COR-L47 (cell line): ENCODE results near the gene NAT16.
"Not testable (repeated sequence)": the region's sequence is repeated elsewhere in the genome, so short reads cannot be mapped to it uniquely, and the experiment has no call there.

Experiments used
- DNase-seq: peaks from one replicate; lab custom pipeline; 2025; lab: John Stamatoyannopoulos, UW

NAT16 gene

GRCh38 chr7:101156866-101157589 is 23.1 kb downstream of the NAT16 start:
- DNase-seq: no peak

- no peak for DNase-seq
Observed at GRCh38 chr7:101156277-101156676, 23.8 kb downstream of the NAT16 start.

DNA sequence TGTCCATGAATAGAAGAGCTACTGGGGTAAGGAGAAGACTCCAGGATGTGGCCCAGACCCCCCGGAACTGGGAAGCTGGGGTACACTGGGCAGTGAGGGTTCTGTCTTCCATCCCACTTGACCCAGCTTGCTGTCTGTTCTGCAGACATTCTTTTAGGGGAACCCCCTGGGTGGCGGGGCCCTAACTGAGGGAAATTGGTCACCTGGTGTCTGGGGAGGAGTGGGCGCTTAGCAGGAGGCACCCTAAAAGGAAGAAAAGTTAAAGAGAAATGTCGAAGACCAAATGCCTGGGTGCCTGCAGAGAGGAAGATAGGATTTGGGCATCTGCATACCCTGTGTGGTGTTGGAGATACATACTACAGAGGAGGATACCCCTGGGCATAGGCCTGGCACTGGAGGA is 24.8 kb downstream of the NAT16 start:
- DNase-seq: no peak

- peak; percentile 19 for DNase-seq
Observed at GRCh38 chr7:101154693-101155102, 25.4 kb downstream of the NAT16 start.

DNA sequence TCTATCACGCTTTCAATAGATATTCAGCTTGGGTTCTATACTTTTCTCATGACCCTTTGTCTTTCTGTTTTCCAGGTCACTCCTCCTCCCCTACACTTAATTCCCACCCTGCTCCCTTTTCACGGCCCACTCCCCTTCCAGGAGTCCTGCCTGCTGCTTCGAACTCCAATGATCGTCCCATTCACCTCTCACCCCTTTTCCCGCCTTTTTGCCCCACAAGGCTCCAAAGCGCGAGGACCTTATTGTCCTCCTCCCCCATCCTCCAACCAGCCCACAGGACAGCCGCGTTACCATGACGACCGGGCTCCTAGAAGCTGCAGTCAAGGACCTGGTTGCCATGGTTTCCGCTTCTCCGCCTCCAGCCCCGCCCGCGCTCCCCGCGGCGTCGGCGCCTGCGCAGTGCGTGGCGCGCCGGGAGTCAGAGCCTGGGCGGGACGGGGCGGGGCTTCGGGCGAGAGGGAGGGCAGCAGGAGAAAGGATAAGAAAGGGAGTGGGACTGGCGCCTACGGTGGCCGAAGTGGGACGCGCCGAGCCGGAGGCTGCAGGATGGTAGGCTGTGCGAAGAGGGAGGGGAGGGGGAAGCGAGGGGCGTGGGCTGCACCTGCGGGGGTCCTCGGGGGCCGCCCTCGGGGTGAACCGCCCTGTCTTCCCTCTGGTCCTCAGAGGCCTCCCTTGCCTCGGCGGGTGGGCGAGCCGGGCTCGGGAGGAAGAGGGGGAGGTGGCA is 26.0 kb downstream of the NAT16 start, which contains the start of gene AP1S1:
Gene AP1S1, plus strand, starts transcription at position 508 of the 724 bp plus-strand sequence. Its CDS starts 39 bp downstream, at position 547.
- DNase-seq: peak; percentile 99

DNA sequence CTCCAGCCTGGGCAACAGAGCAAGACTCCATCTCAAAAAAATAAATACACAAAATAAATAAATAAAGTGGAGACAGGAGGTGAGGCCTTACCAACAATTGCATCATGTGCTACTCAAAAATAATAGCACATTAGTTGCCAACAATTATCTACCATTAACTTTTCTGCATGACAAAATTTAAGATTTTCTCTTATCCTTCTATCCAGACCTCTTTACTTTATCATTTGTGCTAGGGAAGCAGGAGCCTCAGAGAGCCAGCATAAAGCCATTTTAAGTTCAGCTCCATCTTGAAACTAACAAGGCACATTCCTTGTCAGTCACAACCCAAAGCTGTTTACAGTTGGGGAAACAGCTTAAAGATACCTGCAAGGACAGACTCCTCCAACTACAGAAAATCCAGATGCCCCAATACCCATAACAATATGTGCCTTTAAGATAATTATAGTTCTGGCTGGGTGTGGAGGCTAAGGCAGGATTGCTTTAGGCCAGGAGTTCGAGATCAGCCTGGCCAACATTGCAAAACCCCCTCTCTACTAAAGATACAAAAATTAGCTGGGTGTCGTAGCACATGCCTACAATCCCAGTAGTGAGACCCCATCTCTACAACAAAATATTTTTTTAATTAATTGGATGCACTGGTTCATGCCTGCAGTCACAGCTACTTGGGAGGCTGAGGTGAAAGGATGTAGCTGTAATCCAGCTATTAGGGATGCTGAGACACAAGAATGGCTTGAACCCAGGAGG is 28.0 kb downstream of the NAT16 start:
- no peak for DNase-seq

DNA sequence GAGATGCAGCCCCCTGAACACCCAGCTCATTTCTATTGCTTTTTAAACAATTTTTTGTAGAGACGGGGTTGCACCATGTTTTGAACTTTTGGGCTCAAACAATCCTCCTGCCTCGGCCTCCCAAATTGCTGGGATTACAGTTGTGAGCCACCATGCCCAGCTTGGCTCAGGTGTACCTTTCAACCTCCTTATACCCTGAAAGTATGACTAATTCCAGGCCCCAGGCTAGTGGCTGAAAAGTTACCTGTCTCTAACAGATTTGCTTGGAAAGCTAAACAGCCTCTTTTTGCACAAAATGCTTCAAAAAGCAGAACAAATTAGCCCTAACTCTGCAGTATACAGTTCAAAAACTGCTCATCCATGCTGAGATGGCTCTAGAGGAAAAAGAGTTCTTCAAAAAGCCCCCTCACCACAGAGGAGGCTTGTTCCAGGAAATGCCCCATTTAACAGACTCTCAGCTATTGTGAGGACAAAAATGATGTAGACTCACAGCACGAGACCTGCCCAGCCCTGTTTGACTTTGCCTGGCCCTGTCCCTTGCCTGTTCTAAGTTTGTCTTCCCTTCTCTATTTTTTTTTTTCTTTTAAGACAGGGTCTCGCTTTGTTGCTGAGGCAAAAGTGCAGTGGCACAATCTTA is 39.2 kb downstream of the NAT16 start:
- no peak for DNase-seq

DNA sequence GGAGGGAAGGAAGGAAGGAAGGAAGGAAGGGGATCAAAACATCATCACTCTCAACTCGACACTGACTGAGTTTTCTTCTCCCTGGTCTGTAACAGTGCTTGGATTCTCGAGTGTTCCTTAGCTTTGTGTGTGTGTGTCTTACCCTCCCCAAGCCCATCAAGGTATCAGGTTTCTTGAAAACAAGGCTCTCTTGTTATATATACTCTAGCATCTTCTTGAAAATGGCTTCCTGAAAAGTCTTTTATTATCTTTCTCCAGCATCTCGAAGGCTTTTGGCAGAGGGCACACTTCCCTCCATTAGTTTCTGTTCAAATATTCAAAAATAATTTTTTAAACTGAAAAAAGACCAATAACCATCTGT is 39.8 kb downstream of the NAT16 start:
- DNase-seq: no peak

- peak; percentile 74 for DNase-seq
Observed at GRCh38 chr7:101138213-101138870, 41.8 kb downstream of the NAT16 start.

DNA sequence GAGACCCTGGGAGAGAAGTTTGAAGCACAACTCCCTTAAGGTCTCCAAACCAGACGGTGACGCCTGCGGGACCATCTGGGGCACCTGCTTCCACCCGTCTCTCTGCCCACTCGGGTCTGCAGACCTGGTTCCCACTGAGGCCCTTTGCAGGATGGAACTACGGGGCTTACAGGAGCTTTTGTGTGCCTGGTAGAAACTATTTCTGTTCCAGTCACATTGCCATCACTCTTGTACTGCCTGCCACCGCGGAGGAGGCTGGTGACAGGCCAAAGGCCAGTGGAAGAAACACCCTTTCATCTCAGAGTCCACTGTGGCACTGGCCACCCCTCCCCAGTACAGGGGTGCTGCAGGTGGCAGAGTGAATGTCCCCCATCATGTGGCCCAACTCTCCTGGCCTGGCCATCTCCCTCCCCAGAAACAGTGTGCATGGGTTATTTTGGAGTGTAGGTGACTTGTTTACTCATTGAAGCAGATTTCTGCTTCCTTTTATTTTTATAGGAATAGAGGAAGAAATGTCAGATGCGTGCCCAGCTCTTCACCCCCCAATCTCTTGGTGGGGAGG is 42.4 kb downstream of the NAT16 start:
- DNase-seq: no peak

- peak; percentile 22 for DNase-seq
Observed at GRCh38 chr7:101134399-101134980, 45.6 kb downstream of the NAT16 start.

- DNase-seq: no peak
Observed at GRCh38 chr7:101133621-101134398, 46.3 kb downstream of the NAT16 start.

GRCh38 chr7:101132626-101133600 is 47.2 kb downstream of the NAT16 start:
- DNase-seq: not testable (repeated sequence)

DNA sequence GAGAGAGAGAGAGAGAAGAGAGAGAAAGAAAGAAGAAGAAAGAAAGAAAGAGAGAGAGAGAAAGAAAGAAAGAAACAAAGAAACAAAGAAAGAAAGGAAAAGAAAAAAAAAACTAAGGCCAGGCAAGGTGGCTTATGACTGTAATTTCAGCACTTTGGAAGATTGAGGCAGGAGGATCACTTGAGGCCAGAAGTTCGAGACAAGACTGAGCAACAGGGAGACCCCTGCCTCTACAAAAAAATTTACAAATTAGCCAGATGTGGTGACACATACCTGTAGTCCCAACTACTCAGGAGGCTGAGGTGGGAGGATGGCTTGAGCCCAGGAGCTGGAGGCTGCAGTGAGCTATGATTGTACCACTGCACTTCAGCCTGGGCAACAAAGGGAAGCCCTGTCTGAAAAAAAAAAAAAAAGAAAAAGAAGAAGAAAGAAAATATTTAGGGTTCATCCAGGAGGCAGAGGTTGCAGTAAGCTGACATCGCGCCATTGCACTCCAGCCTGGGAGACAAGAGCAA is 50.4 kb downstream of the NAT16 start:
- no peak for DNase-seq

DNA sequence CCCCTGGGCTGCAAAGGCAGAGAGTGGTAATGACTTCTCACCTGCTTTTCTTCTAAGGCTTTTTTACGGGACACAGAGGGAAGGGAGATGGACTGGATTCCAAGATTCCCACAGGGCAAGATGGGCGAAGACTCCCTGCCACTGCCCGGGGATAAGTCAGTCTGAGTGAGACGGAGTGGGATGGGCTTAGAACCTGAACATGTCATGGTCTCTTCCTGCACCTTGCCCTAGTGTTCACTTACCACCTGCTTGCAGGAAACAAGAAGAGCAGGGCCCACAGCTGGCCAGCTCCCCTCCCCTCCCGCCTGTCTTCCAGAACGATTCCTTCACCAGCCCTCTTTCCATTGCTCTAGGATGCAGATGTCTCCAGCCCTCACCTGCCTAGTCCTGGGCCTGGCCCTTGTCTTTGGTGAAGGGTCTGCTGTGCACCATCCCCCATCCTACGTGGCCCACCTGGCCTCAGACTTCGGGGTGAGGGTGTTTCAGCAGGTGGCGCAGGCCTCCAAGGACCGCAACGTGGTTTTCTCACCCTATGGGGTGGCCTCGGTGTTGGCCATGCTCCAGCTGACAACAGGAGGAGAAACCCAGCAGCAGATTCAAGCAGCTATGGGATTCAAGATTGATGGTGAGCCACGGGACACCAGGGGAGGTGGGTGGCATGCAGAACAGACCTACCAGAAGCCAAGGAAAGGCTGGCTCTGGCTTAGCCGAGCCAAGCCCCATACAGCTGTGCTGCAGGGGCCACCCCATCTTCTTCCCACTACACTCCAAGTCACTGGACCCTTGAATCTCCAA is 51.9 kb downstream of the NAT16 start:
- no peak for DNase-seq

- DNase-seq: no peak
Observed at GRCh38 chr7:101127460-101128039, 52.5 kb downstream of the NAT16 start.

GRCh38 chr7:101126651-101127459 is 53.2 kb downstream of the NAT16 start, which contains the start of gene SERPINE1:
TSS of gene SERPINE1 (plus strand) at chr7:101127104. CDS start at chr7:101128394, 1,290 bp downstream.
- DNase-seq: peak; percentile 33
